HepG2 (cell line): Measurements from ENCODE around the gene KLHDC8B. TPM values are rescaled to one million over a fixed set of nuclear protein-coding genes. Genes with fewer than 3 reads are reported as not detected.

Source experiments
- ARID5B ChIP-seq: IDR thresholded peaks from 2 replicates; pipeline ENCODE4 v1.4.0; 2020; ENCODE audit warnings: mild to moderate bottlenecking, missing genetic modification reagents
- ELF3 ChIP-seq: IDR thresholded peaks from 2 replicates; pipeline ENCODE4 v1.6.1; 2016; ENCODE audit warnings: missing genetic modification reagents, missing compliant biosample characterization
- HIC2 ChIP-seq: sonication (generic); formaldehyde crosslinking; IDR thresholded peaks from 2 replicates; pipeline ENCODE4 v1.9.0; 2022; ENCODE audit warnings: low read depth, missing genetic modification reagents
- HOXA3 ChIP-seq: sonication (generic); formaldehyde crosslinking; IDR thresholded peaks from 2 replicates; pipeline ENCODE4 v1.5.0; 2020; ENCODE audit warnings: missing genetic modification reagents
- MAZ ChIP-seq, 2 experiments: sonication (generic) in 1 of 2; formaldehyde crosslinking in 1 of 2; IDR thresholded peaks; 2 replicates each; pipeline versions ENCODE4 v1.5.0 to v1.6.1; 2012 to 2020; ENCODE audit warnings: low read depth in 2 of 2, mild to moderate bottlenecking in 2 of 2, borderline replicate concordance in 1 of 2, improper control_type of control experiment in 1 of 2, low read length in 1 of 2, missing genetic modification reagents in 1 of 2, moderate library complexity in 1 of 2
- MXI1 ChIP-seq: IDR thresholded peaks from 3 replicates; pipeline ENCODE4 v1.6.1; 2012; ENCODE audit warnings: low read depth, low read length, inconsistent platforms, borderline replicate concordance
- NFKBIZ ChIP-seq: IDR thresholded peaks from 2 replicates; pipeline ENCODE4 v1.6.1; 2018; ENCODE audit warnings: missing genetic modification reagents, missing compliant biosample characterization
- RBAK ChIP-seq: sonication (generic); formaldehyde crosslinking; IDR thresholded peaks from 2 replicates; pipeline ENCODE4 v1.5.1; 2020; ENCODE audit warnings: mild to moderate bottlenecking, missing genetic modification reagents
- SIX4 ChIP-seq: sonication (generic); formaldehyde crosslinking; IDR thresholded peaks from 2 replicates; pipeline ENCODE4 v1.4.0; 2020; ENCODE audit warnings: missing genetic modification reagents
- SMC3 ChIP-seq: IDR thresholded peaks from 2 replicates; pipeline ENCODE4 v1.6.1; 2011; ENCODE audit warnings: low read length, improper control_type of control experiment
- TCF12 ChIP-seq, 2 experiments: fragments of 450-650 bp in 1 of 2; sonication (generic) in 1 of 2; formaldehyde crosslinking in 1 of 2; IDR thresholded peaks; 2 replicates each; pipeline versions ENCODE4 v1.6.1 to v1.8.0; 2017 to 2022; ENCODE audit warnings: antibody characterized with exemption in 1 of 2, mild to moderate bottlenecking in 1 of 2, missing genetic modification reagents in 1 of 2, moderate library complexity in 1 of 2
- XRCC5 ChIP-seq: fragments of 200-400 bp; formaldehyde crosslinking; optimal IDR thresholded peaks from 2 replicates; pipeline ENCODE3; 2017; ENCODE audit warnings: mild to moderate bottlenecking, low read length
- ZBTB14 ChIP-seq: sonication (generic); formaldehyde crosslinking; IDR thresholded peaks from 2 replicates; pipeline ENCODE4 v1.4.0; 2020; ENCODE audit warnings: missing genetic modification reagents
- ZBTB49 ChIP-seq: sonication (generic); formaldehyde crosslinking; IDR thresholded peaks from 2 replicates; pipeline ENCODE4 v1.4.0; 2020; ENCODE audit warnings: missing genetic modification reagents, borderline replicate concordance
- ZFAT ChIP-seq: sonication (generic); formaldehyde crosslinking; conservative IDR thresholded peaks from 2 replicates; pipeline ENCODE4 v1.8.1; 2023; ENCODE audit warnings: missing genetic modification reagents, inconsistent platforms
- ZNF281 ChIP-seq: sonication (generic); formaldehyde crosslinking; IDR thresholded peaks from 2 replicates; pipeline ENCODE4 v1.4.0; 2020; ENCODE audit warnings: missing genetic modification reagents, borderline replicate concordance
- ZNF605 ChIP-seq: sonication (generic); formaldehyde crosslinking; IDR thresholded peaks from 2 replicates; pipeline ENCODE4 v1.8.0; 2022; ENCODE audit warnings: mild to moderate bottlenecking, missing genetic modification reagents
- ZNF703 ChIP-seq: sonication (generic); formaldehyde crosslinking; IDR thresholded peaks from 2 replicates; pipeline ENCODE4 v1.5.1; 2020; ENCODE audit warnings: missing genetic modification reagents, mild to moderate bottlenecking, moderate library complexity, borderline replicate concordance
- polyA plus RNA-seq, 8 experiments: library from polyadenylated mRNA; depleted of rRNA in 3 of 8; stranded (reverse) in 7 of 8; unstranded in 1 of 8; fragments of >200 nt; fragmentation: Illumina TruSeq in 4 of 8; extraction: Trizol in 4 of 8; gene quantifications; 2 replicates each; pipeline versions ENCODE4 v1.2.1 to v1.2.3, GENCODE V29; 2011 to 2016; ENCODE audit warnings: low read depth in 4 of 8, missing spikeins in 1 of 8, mixed read lengths in 1 of 8; ENCODE audit not compliant: insufficient read depth in 1 of 8
- total RNA-seq, 5 experiments: library from RNA; depleted of rRNA; stranded (reverse); fragments of >200 nt; fragmentation: Illumina TruSeq; extraction: Trizol; gene quantifications; 2 replicates each; pipeline ENCODE4 v1.2.3, GENCODE V29; 2016; ENCODE audit warnings: low read depth in 1 of 5

KLHDC8B gene
- total and polyA plus RNA-seq, 2 of the 13 experiments (the other 11 are each of a cell fraction or from before 2014, with no cell fraction given): 17.2 to 17.8 TPM

GRCh38 chr3:49183873-49184272, 12.5 kb downstream of the KLHDC8B start (continued):
- TF ChIP-seq ZNF281 (CRISPR knock-in tag) (no peak), MAZ (IDR thresholded peaks at IDR 0.05; ENCODE audit: borderline replicate concordance, low read depth, low read length) (no peak), MAZ (CRISPR knock-in tag; IDR thresholded peaks at IDR 0.05; ENCODE audit: low read depth) (no peak), ELF3 (CRISPR knock-in tag) (no peak), NFKBIZ (no peak), MXI1 (no peak), XRCC5 (no peak), ZNF703 (CRISPR knock-in tag) (no peak), SIX4 (CRISPR knock-in tag) (no peak), HOXA3 (CRISPR knock-in tag) (no peak), RBAK (CRISPR knock-in tag) (no peak), TCF12 (IDR thresholded peaks at IDR 0.05) (no peak), TCF12 (CRISPR knock-in tag; IDR thresholded peaks at IDR 0.05) (no peak), ZFAT (CRISPR knock-in tag) (no peak), ZBTB49 (CRISPR knock-in tag) (no peak), SMC3 (no peak), ZBTB14 (CRISPR knock-in tag) (no peak), HIC2 (CRISPR knock-in tag) (no peak), ARID5B (peak; percentile 83), ZNF605 (no peak)
